ENCODE data around the gene KIDINS220.
A peak's percentile ranks its signal among the peaks of the same experiment; 100 is the strongest.

KIDINS220 gene

DNA sequence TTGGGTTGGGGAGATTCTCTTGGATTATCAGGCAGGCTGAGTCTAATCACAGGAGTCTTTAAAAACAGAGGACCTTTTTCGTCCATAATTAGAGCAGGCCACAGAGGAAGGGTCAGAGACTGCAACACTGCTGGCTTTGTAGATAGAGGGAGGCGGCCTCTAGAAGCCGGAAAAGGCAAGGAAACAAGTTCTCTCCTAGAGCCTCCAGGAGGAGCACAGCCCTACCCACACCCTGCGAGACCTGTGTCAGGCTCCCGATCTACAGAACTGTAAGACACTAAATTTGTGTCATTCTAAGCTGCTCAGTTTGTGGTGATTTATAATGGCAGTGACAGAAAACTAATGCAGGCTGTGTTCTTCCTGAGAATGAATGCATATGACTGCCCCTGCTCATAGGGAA lies 140.2 kb downstream of the KIDINS220 start:
- no peak for DNase-seq (ENCODE audit: low read depth in 2 of 2)

DNA sequence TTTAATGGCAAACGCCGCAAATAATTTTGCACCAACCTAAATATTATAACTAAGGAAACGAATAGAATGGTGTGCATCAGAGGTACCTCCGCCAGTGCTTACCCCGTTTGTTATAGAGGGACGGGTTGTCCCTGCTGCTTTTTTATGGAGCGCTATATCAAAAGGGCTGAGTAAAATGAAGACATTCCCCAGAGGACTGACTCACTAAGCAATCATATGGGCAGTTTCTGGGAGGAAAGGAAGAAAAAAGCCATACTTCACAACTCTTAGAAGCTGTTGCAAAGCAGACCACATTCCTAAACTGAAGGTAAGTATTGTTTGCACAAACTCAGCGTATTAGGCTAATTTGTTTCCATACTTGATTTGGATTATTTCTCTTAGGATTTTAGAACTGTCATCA lies 142.7 kb downstream of the KIDINS220 start:
- no peak for DNase-seq (ENCODE audit: low read depth in 2 of 2)

DNA sequence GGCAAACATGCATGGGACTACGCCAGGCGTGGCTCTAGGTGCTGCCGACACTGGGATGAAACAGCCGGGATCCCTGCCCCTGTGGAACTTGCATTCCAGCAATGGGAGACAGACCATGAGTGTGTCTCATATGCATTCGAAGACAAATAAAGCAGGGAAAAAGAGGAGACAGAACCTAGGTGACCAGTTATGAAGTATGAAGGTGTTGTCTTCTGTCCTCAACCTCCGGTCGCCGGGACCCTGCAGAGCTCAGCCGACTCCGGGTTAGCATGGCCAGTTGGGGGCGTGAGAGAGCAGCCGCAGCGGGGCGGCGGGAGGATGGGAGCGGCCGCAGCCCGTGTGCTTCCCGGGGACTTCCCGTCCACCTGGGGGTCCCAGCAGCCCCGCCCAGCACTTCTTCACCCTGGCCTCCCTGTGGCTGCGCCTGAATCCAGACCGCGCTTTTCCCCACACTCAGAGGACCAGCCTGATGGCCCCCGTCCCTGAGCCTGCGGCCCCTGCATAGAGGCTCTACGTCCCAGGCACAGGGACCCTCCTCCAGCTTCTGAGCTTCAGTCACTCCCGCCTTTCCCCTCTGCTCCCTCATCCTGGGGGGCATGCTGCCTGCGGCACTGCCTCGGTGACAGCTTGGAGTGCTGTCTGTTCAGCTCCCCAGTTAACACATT lies 144.1 kb downstream of the KIDINS220 start:
- no peak for DNase-seq (ENCODE audit: low read depth in 2 of 2)

DNA sequence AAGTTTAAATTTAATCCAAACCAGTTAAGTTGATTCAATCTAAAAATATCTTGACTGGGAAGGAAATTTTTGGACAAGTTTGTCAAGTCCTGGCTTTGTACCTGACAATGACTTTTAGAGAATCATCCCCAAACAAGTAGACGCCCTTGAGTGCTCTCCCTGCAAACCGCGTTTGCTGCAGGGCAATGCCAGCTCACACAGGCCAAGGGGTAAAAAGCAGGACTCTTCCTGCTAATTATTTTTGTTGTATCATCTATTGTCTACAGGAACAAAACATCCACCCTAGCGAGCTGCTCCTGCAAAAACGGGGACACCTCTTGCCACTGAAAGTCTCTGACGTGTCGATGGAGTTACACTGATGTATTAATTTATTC lies 144.6 kb downstream of the KIDINS220 start:
- DNase-seq (ENCODE audit: low read depth in 2 of 2): no peak

DNA sequence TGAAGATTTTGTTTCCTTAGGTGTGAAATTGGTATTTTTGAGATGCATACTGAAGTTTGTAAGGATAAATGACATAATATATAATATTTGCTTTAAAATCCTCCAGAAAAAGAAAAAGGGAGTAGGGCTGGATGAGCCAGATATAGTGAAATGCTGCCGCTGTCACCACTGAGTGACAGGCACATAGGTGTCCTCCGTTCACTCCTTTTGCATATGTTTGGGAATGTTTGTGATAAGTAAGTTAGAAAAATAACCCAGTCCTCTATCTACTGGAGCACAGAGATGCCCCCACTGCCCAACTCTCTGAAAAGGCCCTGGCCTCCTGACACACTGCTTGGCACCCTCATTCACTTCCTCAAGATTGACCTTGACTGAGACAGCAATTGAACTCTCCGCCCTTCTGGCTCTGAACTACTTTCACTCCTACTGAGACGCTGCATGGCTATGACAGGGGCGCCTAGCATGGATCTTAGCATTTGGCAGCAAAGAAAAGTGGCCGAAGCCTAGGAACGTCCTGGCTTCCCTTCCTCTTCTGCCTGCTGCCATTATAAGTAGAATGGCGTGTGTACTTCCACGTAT lies 145.5 kb downstream of the KIDINS220 start:
- no peak for DNase-seq (ENCODE audit: low read depth in 2 of 2)

DNA sequence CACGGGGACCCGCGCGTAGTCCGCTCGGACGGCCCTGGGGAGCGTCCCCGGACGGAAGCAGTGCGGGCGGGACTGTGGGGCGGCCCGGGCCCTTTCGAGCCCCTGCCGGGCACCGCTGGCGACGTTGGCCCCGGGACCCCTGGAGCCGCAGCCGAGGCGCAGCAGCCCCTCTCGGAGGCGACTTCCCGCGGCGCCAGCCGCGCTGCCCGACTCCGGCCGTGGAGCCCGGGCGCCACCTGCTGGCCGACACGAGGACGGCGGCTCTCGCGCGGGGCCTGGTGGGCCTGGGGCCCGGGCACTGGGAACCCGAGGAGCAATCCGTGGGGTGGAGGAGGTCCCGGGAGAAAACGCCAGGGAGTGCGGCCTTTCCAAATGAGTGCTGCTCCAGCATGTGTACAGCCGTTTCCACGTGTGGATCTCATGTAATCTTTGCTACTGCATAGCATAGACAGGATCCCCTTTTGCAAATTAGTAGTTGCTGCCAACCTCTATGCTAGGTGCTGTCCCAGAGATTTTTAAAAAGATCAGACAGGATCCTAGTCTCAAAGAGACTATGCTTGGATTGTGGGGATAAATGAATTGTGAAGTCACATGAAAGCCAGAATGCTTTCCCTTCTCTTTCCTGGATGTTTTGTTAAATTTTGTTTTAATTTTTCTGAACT lies 151.6 kb downstream of the KIDINS220 start:
- DNase-seq (ENCODE audit: low read depth in 2 of 2): peak; percentile 57 to 61

DNA sequence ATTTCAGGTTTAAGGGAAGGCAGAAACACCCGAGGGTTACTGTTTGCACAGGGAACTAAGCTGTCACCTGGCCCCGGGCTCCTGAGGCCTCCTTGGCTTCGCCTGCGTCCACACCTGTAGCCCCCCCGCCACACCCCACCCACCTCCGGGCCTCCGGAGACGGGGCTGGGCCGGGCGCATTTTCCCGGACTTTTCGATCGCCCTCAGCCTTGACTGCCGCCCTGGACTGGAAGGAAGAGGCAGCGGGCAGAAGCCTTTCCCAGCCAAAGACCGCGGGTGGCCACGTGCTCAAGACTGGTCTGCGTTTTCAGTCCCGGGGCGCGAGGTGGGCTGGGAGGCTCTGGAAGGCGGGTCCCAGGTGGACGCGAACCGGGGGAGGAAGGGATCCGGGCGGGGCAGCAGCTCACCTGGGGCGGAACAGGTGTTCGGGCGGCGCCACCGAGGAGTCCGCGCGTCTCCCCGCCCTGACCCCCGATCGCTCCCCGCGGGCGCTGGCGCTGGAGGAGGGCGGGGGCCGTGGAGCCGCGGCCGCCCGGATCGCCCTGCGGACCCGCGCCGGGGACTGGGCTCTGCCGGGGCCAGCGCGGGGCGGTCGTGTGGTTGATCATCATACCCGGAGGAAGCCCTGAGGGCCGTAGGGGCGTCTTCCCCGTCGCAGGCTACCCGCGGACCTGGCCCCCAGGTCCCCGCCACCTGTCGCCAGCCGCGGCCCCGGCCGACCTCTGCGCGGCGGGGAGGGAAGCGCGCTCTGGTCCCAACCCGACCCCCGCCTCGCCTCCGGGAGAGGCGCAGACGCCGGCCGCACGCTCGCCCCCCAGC lies 152.3 kb downstream of the KIDINS220 start:
- DNase-seq (ENCODE audit: low read depth in 2 of 2): peak in 1 of 2 donors; percentile 10

DNA sequence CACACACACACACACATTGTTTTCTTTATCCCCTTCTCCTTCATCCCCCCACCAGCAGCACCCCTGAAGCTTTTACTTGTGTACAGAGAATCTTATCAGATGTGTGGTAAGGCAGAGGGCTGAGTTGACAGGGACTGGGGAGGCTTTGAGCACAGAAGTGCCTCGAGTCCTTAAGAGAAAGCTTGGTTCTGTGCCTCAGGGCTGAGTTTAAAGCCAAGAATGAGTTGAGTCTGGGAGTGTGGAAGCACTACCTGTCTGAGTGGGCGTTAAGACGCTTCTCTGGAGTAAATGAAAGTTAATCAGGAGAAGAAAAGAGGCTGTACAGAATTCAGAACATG lies 152.9 kb downstream of the KIDINS220 start:
- no peak for DNase-seq (ENCODE audit: low read depth in 2 of 2)

DNA sequence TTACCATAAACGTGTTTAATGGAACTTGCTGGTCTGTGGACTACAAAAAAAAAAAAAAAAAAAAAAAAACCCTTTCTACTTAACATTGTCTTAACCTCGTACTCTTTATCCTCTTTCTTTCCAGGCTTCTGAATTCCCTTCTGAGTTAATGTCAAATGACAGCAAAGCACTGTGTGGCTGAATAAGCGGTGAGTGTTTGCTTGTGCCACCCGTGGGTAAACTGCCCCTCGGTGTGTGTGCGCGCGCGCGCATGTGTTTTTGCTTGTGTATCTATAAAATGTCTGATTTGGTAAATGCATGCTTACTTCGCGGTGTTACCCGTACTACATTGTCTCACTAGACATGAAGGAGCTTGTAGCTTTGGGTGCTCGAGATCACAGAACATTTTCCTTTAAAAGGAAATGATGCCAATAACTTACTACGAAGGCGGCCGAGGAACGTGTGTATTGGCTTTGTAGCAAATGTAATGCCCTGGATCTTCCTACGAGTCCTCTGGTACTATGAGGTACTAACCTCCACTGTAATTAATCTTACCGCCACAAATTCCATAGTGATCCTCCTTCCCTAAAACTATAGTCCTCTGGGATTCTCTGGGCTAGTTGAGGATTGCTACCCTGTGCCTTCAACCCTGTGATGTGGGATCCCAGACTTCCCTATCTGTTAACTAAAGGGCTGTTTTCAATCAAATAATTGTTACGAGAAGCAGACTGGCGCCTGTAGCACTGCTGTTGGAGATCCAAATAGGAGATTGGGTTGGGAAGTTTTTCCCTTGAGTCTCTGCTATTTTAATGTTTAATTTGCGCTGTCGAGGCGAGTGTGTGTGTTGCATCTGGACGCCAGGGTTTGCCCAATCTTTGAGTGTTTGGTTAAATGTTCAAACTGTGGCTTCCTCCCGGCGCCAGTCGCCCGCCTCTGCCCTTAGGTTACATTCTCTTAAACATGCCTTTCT lies 154.4 kb downstream of the KIDINS220 start:
- no peak for DNase-seq (ENCODE audit: low read depth in 2 of 2)

DNA sequence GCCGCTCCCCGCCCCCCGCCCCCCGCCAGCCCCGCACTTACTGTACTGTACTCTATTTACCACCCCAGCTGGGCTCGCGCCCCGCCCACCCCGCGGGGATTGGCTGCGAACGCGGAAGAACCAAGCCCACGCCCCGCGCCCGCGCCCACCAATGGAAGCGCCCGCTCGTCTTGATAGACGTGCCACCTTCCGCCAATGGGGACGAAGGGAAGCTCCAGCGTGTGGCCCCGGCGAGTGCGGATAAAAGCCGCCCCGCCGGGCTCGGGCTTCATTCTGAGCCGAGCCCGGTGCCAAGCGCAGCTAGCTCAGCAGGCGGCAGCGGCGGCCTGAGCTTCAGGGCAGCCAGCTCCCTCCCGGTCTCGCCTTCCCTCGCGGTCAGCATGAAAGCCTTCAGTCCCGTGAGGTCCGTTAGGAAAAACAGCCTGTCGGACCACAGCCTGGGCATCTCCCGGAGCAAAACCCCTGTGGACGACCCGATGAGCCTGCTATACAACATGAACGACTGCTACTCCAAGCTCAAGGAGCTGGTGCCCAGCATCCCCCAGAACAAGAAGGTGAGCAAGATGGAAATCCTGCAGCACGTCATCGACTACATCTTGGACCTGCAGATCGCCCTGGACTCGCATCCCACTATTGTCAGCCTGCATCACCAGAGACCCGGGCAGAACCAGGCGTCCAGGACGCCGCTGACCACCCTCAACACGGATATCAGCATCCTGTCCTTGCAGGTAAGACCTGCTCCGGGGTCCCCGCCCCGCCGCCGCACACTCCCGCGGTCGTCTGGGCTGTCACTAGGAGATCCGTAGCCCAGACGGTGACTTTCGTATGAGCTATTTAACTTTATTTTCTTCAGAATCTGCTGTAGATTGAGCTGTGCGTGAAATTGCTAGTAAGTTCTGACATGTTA lies 155.4 kb downstream of the KIDINS220 start, which contains the start of gene ID2:
ID2 (plus strand) TSS at position 271 of the 907 bp plus-strand sequence; CDS start at position 381, 110 bp downstream.
- DNase-seq (ENCODE audit: low read depth in 2 of 2): peak; percentile 97 to 99

DNA sequence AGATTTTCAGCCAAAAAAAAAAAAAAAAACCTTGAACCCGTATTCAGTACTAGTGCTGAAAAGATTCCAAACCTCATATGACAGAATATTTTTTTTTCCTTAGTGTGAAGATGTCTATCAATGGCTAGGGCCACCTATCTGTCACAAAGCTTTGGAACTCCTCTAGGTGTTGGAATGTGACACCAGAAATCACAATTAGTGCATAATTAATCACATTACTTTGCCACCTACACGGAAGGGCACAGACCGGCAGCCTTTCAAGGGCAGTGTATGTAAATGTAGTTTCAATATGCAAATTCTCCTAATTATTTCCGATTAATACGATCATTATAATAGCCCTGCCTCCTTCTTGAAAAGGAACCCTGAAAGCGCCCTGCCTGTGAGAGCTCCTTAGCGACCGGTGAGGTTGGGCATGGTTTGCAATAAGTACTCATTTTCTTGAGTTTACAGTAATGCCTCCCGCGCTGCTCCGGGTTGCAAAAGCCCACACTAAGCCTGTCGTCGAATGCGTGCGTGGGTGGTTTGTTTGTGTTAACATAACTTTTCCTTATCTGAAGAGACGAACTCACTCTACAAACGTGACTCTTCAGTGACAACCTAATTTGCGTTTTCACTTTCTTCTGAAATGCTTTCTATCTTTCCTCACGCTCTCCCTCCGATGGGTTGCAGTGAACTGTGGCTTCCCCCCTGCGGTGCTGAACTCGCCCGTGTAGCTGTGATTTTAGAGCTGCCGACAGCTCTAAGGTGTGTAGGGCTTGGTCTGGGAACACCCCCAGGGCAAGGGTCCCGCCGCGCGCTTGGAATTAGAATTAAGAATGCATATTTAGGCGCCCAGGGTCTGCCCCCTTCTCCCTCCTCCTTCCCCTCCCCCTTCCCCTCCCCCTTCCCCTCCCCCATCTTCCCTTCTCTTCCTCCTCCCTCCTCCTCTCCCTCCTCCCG lies 156.3 kb downstream of the KIDINS220 start:
- DNase-seq (ENCODE audit: low read depth in 2 of 2): peak; percentile 63 to 70

DNA sequence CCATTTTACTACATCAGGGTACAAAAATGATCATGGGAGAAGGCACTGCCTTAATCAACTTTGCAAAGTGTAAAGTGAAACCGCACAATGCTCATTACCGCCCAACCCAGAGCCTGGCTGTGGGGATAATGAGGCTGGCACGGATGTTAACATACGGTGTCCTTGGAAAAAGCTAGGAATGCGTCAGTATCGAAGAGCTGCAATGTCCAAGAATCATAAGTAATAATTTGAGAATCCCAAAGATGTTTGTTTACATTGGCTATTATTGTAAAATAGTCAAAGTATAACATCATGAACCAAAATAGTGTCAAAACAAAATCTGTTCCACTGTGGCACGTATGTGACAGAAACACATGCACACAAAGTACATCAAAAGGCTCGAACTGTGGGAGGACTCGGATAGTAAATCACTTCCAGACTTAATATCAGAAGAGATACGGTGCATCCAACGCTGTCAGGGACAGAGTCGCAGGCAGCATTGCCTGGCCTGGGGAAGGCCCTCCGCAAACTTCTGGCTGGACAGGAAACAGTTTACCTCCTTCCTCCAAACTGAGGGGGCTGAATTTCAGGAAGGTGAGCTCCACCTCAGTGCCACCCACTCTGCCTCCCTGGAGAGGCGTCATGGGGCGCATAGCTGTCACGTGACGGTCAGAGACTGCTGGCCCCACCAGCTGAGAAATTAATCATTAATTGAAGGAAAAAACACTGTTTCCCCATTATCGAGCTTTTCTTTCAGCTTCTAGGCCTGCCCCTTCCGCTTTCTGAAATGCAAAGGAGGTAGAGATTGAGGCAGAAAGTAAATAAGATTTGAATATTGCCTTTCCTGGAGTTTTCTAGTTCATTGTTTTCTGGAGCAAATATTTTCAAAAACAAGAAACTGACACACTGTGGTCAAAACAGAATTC lies 157.3 kb downstream of the KIDINS220 start:
- no peak for DNase-seq (ENCODE audit: low read depth in 2 of 2)

DNA sequence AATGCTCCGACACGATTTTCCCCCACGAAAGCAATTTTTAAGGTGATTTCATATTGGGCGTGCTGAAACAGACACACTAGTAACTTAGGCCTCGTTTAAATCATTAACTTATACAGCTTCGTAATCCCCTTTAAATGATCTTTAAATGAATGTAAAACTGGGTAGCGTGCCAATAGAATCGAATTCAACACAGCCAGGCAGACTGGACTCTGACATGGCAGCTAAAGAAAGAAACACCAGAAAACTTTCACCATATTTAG lies 157.9 kb downstream of the KIDINS220 start:
- DNase-seq (ENCODE audit: low read depth in 2 of 2): no peak
